ENCODE results near the gene CHD3.

DNA sequence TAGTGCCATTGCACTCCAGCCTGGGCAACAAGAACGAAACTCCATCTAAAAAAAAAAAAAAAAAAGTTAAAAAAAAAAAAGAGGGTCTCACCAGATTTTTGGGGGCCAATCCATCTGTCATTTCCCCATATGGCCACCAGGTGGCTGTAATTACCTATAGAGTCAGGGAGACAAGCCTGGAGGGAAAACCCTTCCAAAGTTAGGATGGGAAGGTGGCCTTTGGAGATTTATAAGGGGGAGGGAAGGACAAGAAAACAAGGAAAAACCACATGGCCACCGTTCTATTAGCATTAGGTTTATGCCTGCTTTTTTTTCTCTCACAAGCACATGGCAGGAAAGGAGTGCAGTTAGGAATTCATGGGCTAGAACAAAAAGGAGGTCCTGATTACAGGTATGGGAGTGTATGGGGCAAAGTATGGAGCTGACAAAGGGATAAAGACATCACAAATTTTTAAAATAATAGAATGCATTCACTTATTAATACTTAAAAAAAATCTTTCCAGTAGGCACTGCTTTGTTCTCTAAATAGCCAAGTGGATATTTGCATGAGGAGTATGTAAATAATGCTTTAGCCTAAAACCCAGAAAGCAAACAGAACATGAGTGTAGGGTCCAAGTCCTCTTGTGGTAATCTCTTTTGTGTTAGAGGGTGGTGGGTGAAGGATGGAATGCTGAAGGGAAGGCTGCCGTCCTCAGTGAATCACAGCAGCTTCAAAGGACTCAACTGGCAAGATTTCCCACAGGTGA is 25.7 kb upstream of the CHD3 start:
- TF ChIP-seq ZNF274 (IDR thresholded peaks at IDR 0.05; ENCODE audit: low read depth, low read length) (no peak), YY1 (IDR thresholded peaks at IDR 0.05; ENCODE audit: insufficient read depth, insufficient read length) (no peak), SUZ12 (IDR thresholded peaks at IDR 0.05; ENCODE audit: extremely low read depth, insufficient read depth, insufficient read length) (no peak)

All from NT2/D1 (cell line).